D721Med (cell line): Measurements from ENCODE around the gene ETV6.

ENCODE experiments used
- DNase-seq: peaks from one replicate; pipeline ENCODE4 v3.0.0; 2011; ENCODE audit warnings: low spot score; ENCODE audit not compliant: insufficient read length
- FAIRE-seq: peaks from 2 replicates; lab custom pipeline; 2011; peaks lifted over from hg19 to GRCh38; lab: Jason Lieb, UNC
- CTCF ChIP-seq: IDR thresholded peaks from 2 replicates; pipeline ENCODE4 v1.5.1; 2012; ENCODE audit warnings: mild to moderate bottlenecking, control low read depth; ENCODE audit not compliant: insufficient read depth; ENCODE audit errors: missing control alignments

Gene ETV6

GRCh38 chr12:11853126-11853525 is 203.7 kb downstream of the ETV6 start:
- no peak for DNase-seq
- no peak for FAIRE-seq
- no peak for TF ChIP-seq CTCF

DNA sequence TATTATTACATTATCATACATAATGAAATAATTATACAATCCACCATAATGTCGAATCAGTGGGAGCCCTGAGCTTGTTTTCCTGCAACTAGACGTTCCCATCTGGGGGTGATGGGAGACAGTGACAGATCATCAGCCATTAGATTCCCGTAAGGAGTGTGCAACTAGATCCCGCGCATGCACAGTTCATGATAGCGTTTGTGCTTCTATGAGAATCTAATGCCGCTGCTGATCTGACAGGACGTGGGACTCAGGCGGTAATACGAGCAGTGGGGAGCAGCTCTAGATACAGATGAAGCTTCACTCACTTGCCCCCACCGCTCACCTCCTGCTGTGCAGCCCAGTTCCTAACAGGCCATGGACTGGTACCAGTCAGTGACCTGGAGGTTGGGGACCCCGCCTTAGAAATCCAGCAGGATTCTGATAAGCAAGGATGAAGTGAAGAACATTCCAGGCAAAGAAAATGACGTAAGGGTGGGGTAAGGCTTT is 204.6 kb downstream of the ETV6 start:
- DNase-seq: no peak

DNA sequence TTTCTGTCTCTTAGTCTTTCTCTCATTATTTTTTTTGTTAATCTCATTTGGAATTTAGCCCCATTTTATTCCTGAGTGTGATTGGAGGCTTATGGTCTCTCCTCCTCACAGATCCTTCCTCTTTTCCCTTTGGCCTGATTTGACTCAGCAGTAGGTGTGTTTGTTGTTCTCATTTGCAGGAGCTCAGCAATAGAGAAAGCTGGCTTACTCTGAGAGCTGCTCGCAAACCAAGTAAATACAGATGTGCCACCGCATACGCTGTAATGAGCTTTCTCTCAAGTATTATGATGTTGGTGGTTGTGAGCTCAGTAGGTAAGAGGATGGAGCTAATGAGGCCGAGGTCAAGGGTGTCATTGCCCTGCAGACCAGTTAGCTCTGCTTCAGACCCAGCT is 206.5 kb downstream of the ETV6 start:
- TF ChIP-seq CTCF: no peak
- FAIRE-seq (no peak), DNase-seq (no peak)

More for the DNA sequence above, 204.6 kb downstream of the ETV6 start:
- FAIRE-seq: no peak
- TF ChIP-seq CTCF: no peak

GRCh38 chr12:11856971-11857370 is 207.5 kb downstream of the ETV6 start:
- FAIRE-seq (no peak), DNase-seq (no peak)
- no peak for TF ChIP-seq CTCF

GRCh38 chr12:11859705-11860425 is 210.4 kb downstream of the ETV6 start:
- FAIRE-seq: no peak
- TF ChIP-seq CTCF: no peak
- no peak for DNase-seq

DNA sequence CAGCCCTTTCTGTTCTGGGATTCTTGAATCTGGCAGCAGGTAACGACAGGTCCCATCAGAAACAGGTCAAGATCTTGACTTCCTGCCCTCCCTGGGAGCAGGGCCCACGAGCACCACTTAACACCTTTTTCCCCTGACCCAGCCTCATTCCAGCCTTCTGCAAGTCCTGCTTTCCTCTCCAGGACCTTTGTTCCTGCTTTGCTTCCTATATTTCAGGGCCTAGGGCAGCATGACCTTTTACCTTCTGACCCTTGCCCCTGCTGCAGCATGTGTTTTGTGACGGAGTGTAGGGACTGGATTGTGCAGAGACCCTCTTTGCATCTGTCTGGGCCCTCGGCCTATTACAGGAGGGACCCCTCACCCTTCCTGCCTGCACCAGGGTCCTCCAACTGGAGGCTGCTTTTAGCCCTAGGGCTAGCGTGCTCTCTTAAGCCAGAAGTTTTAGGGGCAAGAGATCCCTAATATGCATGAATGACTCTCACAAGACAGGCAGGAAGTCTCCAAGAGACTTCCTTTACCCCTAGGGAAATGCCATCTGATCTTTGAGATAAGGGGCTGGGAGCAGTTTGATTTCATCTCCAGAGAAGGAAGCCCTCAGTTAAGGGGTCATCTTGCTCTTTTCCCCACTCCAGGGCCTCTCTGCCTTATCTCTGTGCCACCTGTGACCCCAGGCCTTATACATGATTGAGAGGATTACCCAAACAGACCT is 211.8 kb downstream of the ETV6 start:
- no peak for TF ChIP-seq CTCF
- no peak for DNase-seq
- FAIRE-seq: no peak
